Sigmoid colon (tissue), 7 donors: ENCODE measurements around the gene FAM174B. TPM values are rescaled to one million over a fixed set of nuclear protein-coding genes. Genes with fewer than 3 reads are reported as not detected.

Source experiments
- DNase-seq: peaks from one replicate; pipeline ENCODE4 v3.0.0-alpha.2; 2019
- H3K27ac ChIP-seq, 4 donors: fragments of 200-600 bp; sonication (generic); one replicate each; pipeline ENCODE4 v1.5.1; 2016 to 2019; ENCODE audit warnings: mild to moderate bottlenecking in 1 of 4
- H3K27me3 ChIP-seq, 3 donors: fragments of 200-600 bp; sonication (generic); one replicate each; pipeline ENCODE4 v1.5.1; 2019; ENCODE audit warnings: mild to moderate bottlenecking in 1 of 3
- H3K36me3 ChIP-seq, 4 donors: fragments of 200-600 bp; sonication (generic); one replicate each; pipeline ENCODE4 v1.5.1; 2016 to 2019
- H3K4me1 ChIP-seq, 4 donors: fragments of 200-600 bp; sonication (generic); one replicate each; pipeline ENCODE4 v1.5.1; 2017 to 2019
- H3K4me3 ChIP-seq, 4 donors: fragments of 200-600 bp; sonication (generic); one replicate each; pipeline ENCODE4 v1.5.1; 2017 to 2019; ENCODE audit warnings: mild to moderate bottlenecking in 2 of 4, moderate library complexity in 1 of 4
- H3K9me3 ChIP-seq, 4 donors: fragments of 200-600 bp in 3 of 4; sonication (generic) in 3 of 4; one replicate each; pipeline versions ENCODE4 v1.5.1 to v1.6.1; 2013 to 2019
- CTCF ChIP-seq, 4 experiments: fragments of 450-650 bp in 3 of 4; fragments of 200-600 bp in 1 of 4; IDR thresholded peaks; one replicate each; pipeline ENCODE4 v1.5.1; 2016 to 2019; ENCODE audit warnings: antibody characterized with exemption in 4 of 4, mild to moderate bottlenecking in 3 of 4, moderate library complexity in 2 of 4
- EP300 ChIP-seq, 4 donors: sonication (generic); formaldehyde crosslinking; IDR thresholded peaks; one replicate each; pipeline ENCODE4 v1.6.1; 2017; ENCODE audit warnings: antibody characterized with exemption in 4 of 4
- POLR2A ChIP-seq, 2 donors: fragments of 450-650 bp; IDR thresholded peaks; one replicate each; pipeline ENCODE4 v1.6.1; 2016; ENCODE audit warnings: antibody characterized with exemption in 2 of 2, mild to moderate bottlenecking in 2 of 2, moderate library complexity in 2 of 2
- POLR2AphosphoS5 ChIP-seq, 4 donors: sonication (generic); formaldehyde crosslinking; IDR thresholded peaks; one replicate each; pipeline ENCODE4 v1.6.1; 2017; ENCODE audit warnings: antibody characterized with exemption in 4 of 4
- WGBS, 2 donors: extraction: QIAGEN DNeasy Blood & Tissue Kit; methylation state at CpG; one replicate each; pipeline ENCODE4 v1.1.7; 2013; 5-methylcytosine and 5-hydroxymethylcytosine counted together
- intact Hi-C: fragments of 100-400 bp; cut with DNase I; formaldehyde crosslinking; loops from one replicate; pipeline ENCODE4 v1.15.1; 2023
- polyA plus RNA-seq, 3 donors: library from polyadenylated mRNA; stranded (reverse); fragments of 200-250 nt; gene quantifications; one replicate each; pipeline ENCODE4 v1.2.3, GENCODE V29; 2013
- total RNA-seq, 4 donors: library from RNA; depleted of rRNA; stranded (reverse); fragments of >200 nt; gene quantifications; one replicate each; pipeline ENCODE4 v1.1.0, GENCODE V29; 2016
- donor health status: healthy with polysubstance abuse.
- donor health status: Bipolar disorder and iron deficiency.
- donor health status: healthy.

The FAM174B gene
- total and polyA plus RNA-seq, 7 donors, result 5.3 to 38.9 (median 8.1) TPM

GRCh38 chr15:92595506-92596381 lies 59.8 kb downstream of the FAM174B start:
- no peaks in the 10 kb centered on the region for H3K9me3 ChIP-seq
- TF ChIP-seq CTCF (IDR thresholded peaks at IDR 0.05), result no peak
- no peak for TF ChIP-seq POLR2A (IDR thresholded peaks at IDR 0.05)
- no peak for TF ChIP-seq POLR2AphosphoS5 (IDR thresholded peaks at IDR 0.05)
- TF ChIP-seq EP300 (IDR thresholded peaks at IDR 0.05), result no peak
- H3K36me3 ChIP-seq, result no peaks in the 10 kb centered on the region
- H3K27ac ChIP-seq, result no peak overlapping the region
- 89 to 91% methylated on average over 19 of the region's 19 CpGs for WGBS, 2 donors
- no peak overlapping the region for H3K4me3 ChIP-seq
- intact Hi-C loops, result no loop called here
- H3K4me1 ChIP-seq, result no peaks in the 10 kb centered on the region
- no peaks in the 10 kb centered on the region for H3K27me3 ChIP-seq
- DNase-seq, result no peak

GRCh38 chr15:92591275-92591674 lies 64.3 kb downstream of the FAM174B start:
- intact Hi-C loops, result no loop called here
- H3K27ac ChIP-seq, result no peak overlapping the region
- H3K4me3 ChIP-seq, result no peak overlapping the region
- H3K4me1 ChIP-seq, result no peaks in the 10 kb centered on the region
- no peaks in the 10 kb centered on the region for H3K9me3 ChIP-seq
- no peak for DNase-seq
- no peaks in the 10 kb centered on the region for H3K36me3 ChIP-seq
- 80 to 83% methylated on average over 5 of the region's 5 CpGs for WGBS, 2 donors
- TF ChIP-seq EP300 (IDR thresholded peaks at IDR 0.05) (no peak), POLR2A (IDR thresholded peaks at IDR 0.05) (no peak), POLR2AphosphoS5 (IDR thresholded peaks at IDR 0.05) (no peak), CTCF (IDR thresholded peaks at IDR 0.05) (no peak)
- H3K27me3 ChIP-seq, result no peaks in the 10 kb centered on the region

GRCh38 chr15:92586966-92587365 lies 68.6 kb downstream of the FAM174B start:
- no peak for TF ChIP-seq POLR2AphosphoS5 (IDR thresholded peaks at IDR 0.05)
- no peak for TF ChIP-seq CTCF (IDR thresholded peaks at IDR 0.05)
- no peak for TF ChIP-seq EP300 (IDR thresholded peaks at IDR 0.05)
- no peak for TF ChIP-seq POLR2A (IDR thresholded peaks at IDR 0.05)
- no peaks in the 10 kb centered on the region for H3K9me3 ChIP-seq
- 79 to 87% methylated on average over 6 of the region's 6 CpGs for WGBS, 2 donors
- intact Hi-C loops, result no loop called here
- no peak overlapping the region for H3K4me3 ChIP-seq
- DNase-seq, result no peak
- H3K36me3 ChIP-seq, result no peaks in the 10 kb centered on the region
- no peaks in the 10 kb centered on the region for H3K4me1 ChIP-seq
- no peaks in the 10 kb centered on the region for H3K27me3 ChIP-seq
- H3K27ac ChIP-seq, result no peak overlapping the region

- H3K9me3 ChIP-seq, result no peaks in the 10 kb centered on the region
- WGBS, 2 donors, result 86 to 87% methylated on average over 8 of the region's 8 CpGs
- no peak for DNase-seq
Observed at GRCh38 chr15:92586383-92586942, 69.1 kb downstream of the FAM174B start.

More at GRCh38 chr15:92586383-92586942, 69.1 kb downstream of the FAM174B start:
- intact Hi-C loops, result no loop called here
- no peaks in the 10 kb centered on the region for H3K36me3 ChIP-seq
- TF ChIP-seq POLR2AphosphoS5 (IDR thresholded peaks at IDR 0.05) (no peak), POLR2A (IDR thresholded peaks at IDR 0.05) (no peak), CTCF (IDR thresholded peaks at IDR 0.05) (no peak), EP300 (IDR thresholded peaks at IDR 0.05) (no peak)
- no peaks in the 10 kb centered on the region for H3K4me1 ChIP-seq
- no peaks in the 10 kb centered on the region for H3K27me3 ChIP-seq
- no peak overlapping the region for H3K27ac ChIP-seq
- no peak overlapping the region for H3K4me3 ChIP-seq
